GM12878 (cell line): ENCODE results near the gene RAPGEF1. TPM values are rescaled to one million over a fixed set of nuclear protein-coding genes. Genes with fewer than 3 reads are reported as not detected.

Source experiments
- polyA plus RNA-seq, 11 experiments: library from polyadenylated mRNA; depleted of rRNA in 4 of 11; unstranded in 6 of 11; stranded (reverse) in 5 of 11; fragments of >200 nt; fragmentation: Nextera tagmentation in 4 of 11; fragmentation: Illumina TruSeq in 1 of 11; extraction: Ambion mirVana in 4 of 11; extraction: Trizol in 1 of 11; gene quantifications; 1 replicate in 1 of 11; 2 replicates in 10 of 11; pipeline versions ENCODE4 v1.2.1 to v1.2.3, GENCODE V29; 2011 to 2016; ENCODE audit warnings: inconsistent platforms in 2 of 11, missing spikeins in 2 of 11, low read depth in 1 of 11
- small RNA-seq: library from RNA; depleted of rRNA; stranded (forward); fragments of <200 nt; gene quantifications from one replicate; pipeline ENCODE3, GENCODE V24; 2014
- total RNA-seq, 4 experiments: library from RNA; depleted of rRNA in 3 of 4; stranded (reverse); fragments of >200 nt in 3 of 4; fragmentation: Illumina TruSeq in 1 of 4; extraction: Trizol in 1 of 4; gene quantifications; 2 replicates each; pipeline versions ENCODE4 v1.2.1 to v1.2.3, GENCODE V29; 2013 to 2021

Gene RAPGEF1
- total and polyA plus RNA-seq, 10 of the 15 experiments (the other 5 are each of a cell fraction or from before 2014, with no cell fraction given), result 0.42 to 113 (median 45.9) TPM

Small RNA genes within 50 kb of the gene (small RNA-seq; reads per million reads assigned to genes)
- gene EIF4A1P3 (not detected), gene RF00272 (not detected), gene RN7SL328P (not detected)

Other genes starting within 250 kb of the RAPGEF1 start
- gene POMT1, start 237.2 kb downstream of the RAPGEF1 start, total RNA-seq (2014; rRNA removed), result 13.9 and 16.4 TPM in 2 replicates
- 8.3 and 8.4 TPM in 2 replicates for gene POMT1, start 237.2 kb downstream of the RAPGEF1 start, total RNA-seq (2014; rRNA removed; fragmentation: Illumina TruSeq; extraction: Trizol)
- gene POMT1, start 237.2 kb downstream of the RAPGEF1 start, total RNA-seq (2021), result 16.1 and 19.2 TPM in 2 replicates
- 8.3 and 12.7 TPM in 2 replicates for gene POMT1, start 237.2 kb downstream of the RAPGEF1 start, polyA plus RNA-seq (2011; rRNA removed)
- gene POMT1, start 237.2 kb downstream of the RAPGEF1 start, polyA plus RNA-seq (2014; fragmentation: Illumina TruSeq; extraction: Trizol), result 5.1 and 9.1 TPM in 2 replicates
- gene POMT1, start 237.2 kb downstream of the RAPGEF1 start, polyA plus RNA-seq (2014; fragmentation: Nextera tagmentation; extraction: Ambion mirVana), result 1 to 10 TPM; 1.2 to 2.2 TPM
- gene POMT1, start 237.2 kb downstream of the RAPGEF1 start, polyA plus RNA-seq (2014; rRNA removed), result 15.8 and 20.7 TPM in 2 replicates
- gene POMT1, start 237.2 kb downstream of the RAPGEF1 start, polyA plus RNA-seq (2016; fragmentation: Nextera tagmentation; extraction: Ambion mirVana), result 10 to 100 TPM; 12.5 to 12.7 TPM
- gene UCK1, start 208.8 kb downstream of the RAPGEF1 start, total RNA-seq (2014; rRNA removed), result 19.0 and 20.8 TPM in 2 replicates
- 10.0 and 12.8 TPM in 2 replicates for gene UCK1, start 208.8 kb downstream of the RAPGEF1 start, total RNA-seq (2014; rRNA removed; fragmentation: Illumina TruSeq; extraction: Trizol)
- 19.2 and 20.6 TPM in 2 replicates for gene UCK1, start 208.8 kb downstream of the RAPGEF1 start, total RNA-seq (2021)
- 12.1 and 16.7 TPM in 2 replicates for gene UCK1, start 208.8 kb downstream of the RAPGEF1 start, polyA plus RNA-seq (2011; rRNA removed)
- gene UCK1, start 208.8 kb downstream of the RAPGEF1 start, polyA plus RNA-seq (2014; fragmentation: Illumina TruSeq; extraction: Trizol), result 8.6 and 10.9 TPM in 2 replicates
- under 1 TPM; 0.31 to 0.88 TPM for gene UCK1, start 208.8 kb downstream of the RAPGEF1 start, polyA plus RNA-seq (2014; fragmentation: Nextera tagmentation; extraction: Ambion mirVana)
- 27.0 and 36.8 TPM in 2 replicates for gene UCK1, start 208.8 kb downstream of the RAPGEF1 start, polyA plus RNA-seq (2014; rRNA removed)
- gene UCK1, start 208.8 kb downstream of the RAPGEF1 start, polyA plus RNA-seq (2016; fragmentation: Nextera tagmentation; extraction: Ambion mirVana), result 10 to 100 TPM; 24.0 to 24.3 TPM
- gene PRRT1B, start 194.6 kb downstream of the RAPGEF1 start, total RNA-seq (2014; rRNA removed), result not detected in 2 replicates
- gene PRRT1B, start 194.6 kb downstream of the RAPGEF1 start, total RNA-seq (2014; rRNA removed; fragmentation: Illumina TruSeq; extraction: Trizol), result not detected in 2 replicates
- not detected in 2 replicates for gene PRRT1B, start 194.6 kb downstream of the RAPGEF1 start, total RNA-seq (2021)
- not detected in 2 replicates for gene PRRT1B, start 194.6 kb downstream of the RAPGEF1 start, polyA plus RNA-seq (2011; rRNA removed)
- gene PRRT1B, start 194.6 kb downstream of the RAPGEF1 start, polyA plus RNA-seq (2014; fragmentation: Illumina TruSeq; extraction: Trizol), result not detected in 2 replicates
- gene PRRT1B, start 194.6 kb downstream of the RAPGEF1 start, polyA plus RNA-seq (2014; fragmentation: Nextera tagmentation; extraction: Ambion mirVana), result not detected
- not detected in 2 replicates for gene PRRT1B, start 194.6 kb downstream of the RAPGEF1 start, polyA plus RNA-seq (2014; rRNA removed)
- gene PRRT1B, start 194.6 kb downstream of the RAPGEF1 start, polyA plus RNA-seq (2016; fragmentation: Nextera tagmentation; extraction: Ambion mirVana), result not detected